NCI-H1694 (cell line): Measurements from ENCODE around the gene SLC1A2.
A peak's percentile ranks its signal among the peaks of the same experiment; 100 is the strongest.

Source experiments
- DNase-seq: peaks from one replicate; lab custom pipeline; 2025; lab: John Stamatoyannopoulos, UW

SLC1A2 gene

GRCh38 chr11:35302398-35302797 is 117.0 kb downstream of the SLC1A2 start:
- DNase-seq, result no peak

GRCh38 chr11:35298369-35298768 is 121.0 kb downstream of the SLC1A2 start:
- DNase-seq, result no peak

GRCh38 chr11:35295751-35296150 is 123.6 kb downstream of the SLC1A2 start:
- DNase-seq, result no peak

- DNase-seq, result no peak
Measured at GRCh38 chr11:35293699-35294098, 125.7 kb downstream of the SLC1A2 start.

- DNase-seq, result no peak
Measured at GRCh38 chr11:35293035-35293434, 126.3 kb downstream of the SLC1A2 start.

GRCh38 chr11:35292279-35292678 is 127.1 kb downstream of the SLC1A2 start:
- no peak for DNase-seq

- no peak for DNase-seq
Measured at GRCh38 chr11:35290876-35291275, 128.5 kb downstream of the SLC1A2 start.

- no peak for DNase-seq
Measured at GRCh38 chr11:35289821-35290220, 129.5 kb downstream of the SLC1A2 start.

GRCh38 chr11:35288817-35289541 is 130.4 kb downstream of the SLC1A2 start:
- DNase-seq, result no peak

GRCh38 chr11:35288309-35288708 is 131.0 kb downstream of the SLC1A2 start:
- no peak for DNase-seq

GRCh38 chr11:35287344-35287890 is 131.9 kb downstream of the SLC1A2 start:
- no peak for DNase-seq

GRCh38 chr11:35286126-35286525 is 133.2 kb downstream of the SLC1A2 start:
- DNase-seq, result no peak

- DNase-seq, result no peak
Measured at GRCh38 chr11:35285471-35285870, 133.9 kb downstream of the SLC1A2 start.

- DNase-seq, result no peak
Measured at GRCh38 chr11:35282221-35282882, 137.0 kb downstream of the SLC1A2 start.

- no peak for DNase-seq
Measured at GRCh38 chr11:35281169-35281688, 138.1 kb downstream of the SLC1A2 start.

- no peak for DNase-seq
Measured at GRCh38 chr11:35280727-35281126, 138.6 kb downstream of the SLC1A2 start.

- DNase-seq, result no peak
Measured at GRCh38 chr11:35277827-35278226, 141.5 kb downstream of the SLC1A2 start.

GRCh38 chr11:35276396-35277145 is 142.8 kb downstream of the SLC1A2 start:
- DNase-seq, result no peak

GRCh38 chr11:35275786-35276170 is 143.6 kb downstream of the SLC1A2 start:
- DNase-seq, result no peak

GRCh38 chr11:35274909-35275785 is 144.2 kb downstream of the SLC1A2 start:
- peak; percentile 27 for DNase-seq

- no peak for DNase-seq
Measured at GRCh38 chr11:35272391-35272902, 146.9 kb downstream of the SLC1A2 start.
